Fibroblast of the aortic adventitia (primary cell): ENCODE results near the gene RASAL3. TPM values are rescaled to one million over a fixed set of nuclear protein-coding genes. Genes with fewer than 3 reads are reported as not detected.

Experiments
- DNase-seq: peaks from one replicate; pipeline ENCODE4 v3.0.0-alpha.2; 2010; ENCODE audit warnings: low read depth
- H3K4me3 ChIP-seq: 2 replicates; pipeline ENCODE4 v1.5.1; 2011; ENCODE audit warnings: low read depth, mild to moderate bottlenecking, control low read depth, low read length, moderate library complexity
- CTCF ChIP-seq: IDR thresholded peaks from 2 replicates; pipeline ENCODE4 v1.5.1; 2011; ENCODE audit warnings: mild to moderate bottlenecking, low read length, control low read depth, inconsistent platforms; ENCODE audit not compliant: insufficient read depth
- total RNA-seq: library from RNA; depleted of rRNA; stranded (reverse); fragments of >200 nt; gene quantifications from 2 replicates; pipeline ENCODE4 v1.2.3, GENCODE V29; 2012; ENCODE audit warnings: low replicate concordance

The RASAL3 gene
- total RNA-seq, 1 donor, result not detected

- H3K4me3 ChIP-seq, result no peak overlapping the region
- DNase-seq, result no peak
- no peak for TF ChIP-seq CTCF
Measured at GRCh38 chr19:15447057-15447456, 17.3 kb downstream of the RASAL3 start.

GRCh38 chr19:15445807-15446376 lies 18.5 kb downstream of the RASAL3 start:
- DNase-seq, result no peak
- TF ChIP-seq CTCF, result no peak
- no peak overlapping the region for H3K4me3 ChIP-seq

- H3K4me3 ChIP-seq, result no peak overlapping the region
- no peak for TF ChIP-seq CTCF
- DNase-seq, result no peak
Measured at GRCh38 chr19:15445227-15445605, 19.1 kb downstream of the RASAL3 start.

- no peak for DNase-seq
- no peak for TF ChIP-seq CTCF
- no peak overlapping the region for H3K4me3 ChIP-seq
Measured at GRCh38 chr19:15444505-15445226, 19.7 kb downstream of the RASAL3 start.

- no peak overlapping the region for H3K4me3 ChIP-seq
- TF ChIP-seq CTCF, result no peak
- DNase-seq, result peak; percentile 63
Measured at GRCh38 chr19:15443838-15444237, 20.5 kb downstream of the RASAL3 start.

- H3K4me3 ChIP-seq, result no peak overlapping the region
- DNase-seq, result no peak
- no peak for TF ChIP-seq CTCF
Measured at GRCh38 chr19:15443325-15443724, 21.0 kb downstream of the RASAL3 start.
